Adrenal gland (tissue), 5 donors: ENCODE data around the gene SYNE2.
"Not testable (repeated sequence)": the region's sequence is repeated elsewhere in the genome, so short reads cannot be mapped to it uniquely, and the experiment has no call there.

Experiments used
- CTCF ChIP-seq, 6 experiments: fragments of 450-650 bp in 4 of 6; fragments of 200-600 bp in 2 of 6; sonication (generic) in 1 of 6; IDR thresholded peaks; 1 replicate in 5 of 6; 2 replicates in 1 of 6; pipeline versions ENCODE4 v1.5.1 to v1.8.0; 2016 to 2021; ENCODE audit warnings: antibody characterized with exemption in 6 of 6, mild to moderate bottlenecking in 2 of 6, moderate library complexity in 1 of 6
- POLR2A ChIP-seq, 2 donors: fragments of 450-650 bp; IDR thresholded peaks; one replicate each; pipeline ENCODE4 v1.6.1; 2017; ENCODE audit warnings: antibody characterized with exemption in 2 of 2, mild to moderate bottlenecking in 2 of 2, moderate library complexity in 1 of 2
- donor health status: DM: no; HTN: no; CAD: no.

- not testable (repeated sequence) for TF ChIP-seq POLR2A, CTCF (IDR thresholded peaks at IDR 0.05)
These were observed 12.0 kb downstream of the SYNE2 start for GRCh38 chr14:63864775-63865174.
